ENCODE results near the gene BSN. TPM values are rescaled to one million over a fixed set of nuclear protein-coding genes. Genes with fewer than 3 reads are reported as not detected.

Gene BSN
- total and polyA plus RNA-seq, 2 experiments from 2014 or later, result under 0.01 to 0.03 TPM

GRCh38 chr3:49617390-49618013 lies 63.2 kb downstream of the BSN start:
- H4K20me1 ChIP-seq (ENCODE audit: insufficient read depth), result no peaks in the 10 kb centered on the region
- H3K27me3 ChIP-seq (replicated peaks; ENCODE audit: insufficient read depth), result 0 out of 2 replicates have a peak, but pooled peaks cover 8% of the 10 kb centered on the region
- H3K4me3 ChIP-seq, result no peak overlapping the region
- in situ Hi-C loops (cut with MboI), result no loop called here
- no peak overlapping the region for H3K9ac ChIP-seq
- no peak overlapping the region for H3K4me2 ChIP-seq (ENCODE audit: unreplicated experiment)
- no peaks in the 10 kb centered on the region for H3F3A ChIP-seq (ENCODE audit: insufficient read depth)
- no peak overlapping the region for H2AFZ ChIP-seq
- H3K27ac ChIP-seq, result no peak overlapping the region
- no peak for DNase-seq
- no peaks in the 10 kb centered on the region for H3K36me3 ChIP-seq (ENCODE audit: low read depth)
- no peaks in the 10 kb centered on the region for H3K79me2 ChIP-seq (ENCODE audit: insufficient read depth)
- H3K9me2 ChIP-seq (ENCODE audit: insufficient read depth), result no peaks in the 10 kb centered on the region
- peaks cover 11% of the 10 kb centered on the region for H3K4me1 ChIP-seq (ENCODE audit: insufficient read depth)
- WGBS, 2 experiments (ENCODE audit: low coverage in 1 of 2, low lambda C conversion rate in 2 of 2, missing lambda C conversion rate in 2 of 2), result 68 to 69% methylated on average over 7 of the region's 7 CpGs
- TF ChIP-seq EZH2phosphoT487 (IDR thresholded peaks at IDR 0.05; ENCODE audit: insufficient read depth, low read depth) (no peak), EZH2 (IDR thresholded peaks at IDR 0.05; ENCODE audit: insufficient read depth, poor library complexity, severe bottlenecking) (no peak)
- H3K9me3 ChIP-seq (ENCODE audit: low read depth), result no peaks in the 10 kb centered on the region

DNA sequence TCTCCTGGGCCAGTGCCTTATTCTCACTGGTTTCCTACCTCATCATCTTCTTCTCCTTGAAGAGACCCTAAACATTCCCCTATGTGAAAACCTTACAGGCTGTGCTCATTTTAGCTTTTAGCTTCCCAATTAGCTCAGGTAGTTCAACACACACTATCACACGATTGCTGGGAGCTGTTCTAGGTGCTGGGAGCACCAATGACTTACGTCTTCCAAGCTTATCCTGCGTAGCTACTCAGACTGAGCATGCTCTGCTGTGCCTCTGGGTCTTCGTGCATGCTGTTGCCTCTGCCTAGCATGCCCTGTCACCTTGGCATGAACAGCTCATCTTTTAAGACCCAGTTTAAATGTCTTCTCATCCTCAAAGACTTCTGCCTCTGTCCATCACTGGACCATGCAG lies 64.1 kb downstream of the BSN start:
- Histone ChIP-seq H2AFZ (no peak overlapping the region), H3K4me2 (ENCODE audit: unreplicated experiment) (no peak overlapping the region), H3K9me3 (ENCODE audit: low read depth) (no peaks in the 10 kb centered on the region), H3K27me3 (replicated peaks; ENCODE audit: insufficient read depth) (0 out of 2 replicates have a peak, but pooled peaks cover 8% of the 10 kb centered on the region), H4K20me1 (ENCODE audit: insufficient read depth) (no peaks in the 10 kb centered on the region), H3K4me1 (ENCODE audit: insufficient read depth) (peaks cover 11% of the 10 kb centered on the region), H3K9ac (no peak overlapping the region), H3K9me2 (ENCODE audit: insufficient read depth) (no peaks in the 10 kb centered on the region), H3K27ac (no peak overlapping the region), H3F3A (ENCODE audit: insufficient read depth) (no peaks in the 10 kb centered on the region), H3K79me2 (ENCODE audit: insufficient read depth) (no peaks in the 10 kb centered on the region), H3K36me3 (ENCODE audit: low read depth) (no peaks in the 10 kb centered on the region), H3K4me3 (no peak overlapping the region)
- 71 to 72% methylated on average over 4 of the region's 4 CpGs for WGBS, 2 experiments (ENCODE audit: low coverage in 1 of 2, low lambda C conversion rate in 2 of 2, missing lambda C conversion rate in 2 of 2)
- in situ Hi-C loops (cut with MboI), result no loop called here
- TF ChIP-seq EZH2phosphoT487 (IDR thresholded peaks at IDR 0.05; ENCODE audit: insufficient read depth, low read depth), result no peak
- no peak for TF ChIP-seq EZH2 (IDR thresholded peaks at IDR 0.05; ENCODE audit: insufficient read depth, poor library complexity, severe bottlenecking)
- no peak for DNase-seq

DNA sequence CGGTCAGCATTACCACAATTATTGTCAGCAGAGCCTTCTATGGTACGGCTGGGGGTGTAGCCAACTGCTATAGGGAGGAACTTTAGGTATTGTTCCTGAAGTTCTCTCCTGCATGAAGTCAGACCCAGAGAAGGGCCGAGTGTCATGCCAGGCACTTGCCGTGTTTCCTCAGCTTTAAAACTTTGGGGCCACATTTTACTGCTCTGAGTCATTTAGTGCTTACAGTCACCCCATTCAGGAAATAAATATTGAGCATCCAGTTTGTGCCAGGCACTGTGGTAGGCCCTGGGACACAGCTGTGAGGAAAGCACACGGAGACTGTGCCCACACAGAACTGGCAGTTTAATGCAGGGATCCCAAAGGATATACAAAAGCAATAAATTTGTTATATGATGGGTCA lies 65.4 kb downstream of the BSN start:
- no peak overlapping the region for H3K27ac ChIP-seq
- TF ChIP-seq EZH2 (IDR thresholded peaks at IDR 0.05; ENCODE audit: insufficient read depth, poor library complexity, severe bottlenecking), result no peak
- no peak for TF ChIP-seq EZH2phosphoT487 (IDR thresholded peaks at IDR 0.05; ENCODE audit: insufficient read depth, low read depth)
- H2AFZ ChIP-seq, result no peak overlapping the region
- 0 out of 2 replicates have a peak, but pooled peaks cover 8% of the 10 kb centered on the region for H3K27me3 ChIP-seq (replicated peaks; ENCODE audit: insufficient read depth)
- H3F3A ChIP-seq (ENCODE audit: insufficient read depth), result no peaks in the 10 kb centered on the region
- no peaks in the 10 kb centered on the region for H3K79me2 ChIP-seq (ENCODE audit: insufficient read depth)
- no peaks in the 10 kb centered on the region for H3K36me3 ChIP-seq (ENCODE audit: low read depth)
- peaks cover 11% of the 10 kb centered on the region for H3K4me1 ChIP-seq (ENCODE audit: insufficient read depth)
- H3K9me2 ChIP-seq (ENCODE audit: insufficient read depth), result no peaks in the 10 kb centered on the region
- no peaks in the 10 kb centered on the region for H4K20me1 ChIP-seq (ENCODE audit: insufficient read depth)
- peak; percentile 29 for DNase-seq
- H3K4me3 ChIP-seq, result no peak overlapping the region
- 54 to 59% methylated on average over 5 of the region's 5 CpGs for WGBS, 2 experiments (ENCODE audit: low coverage in 1 of 2, low lambda C conversion rate in 2 of 2, missing lambda C conversion rate in 2 of 2)
- in situ Hi-C loops (cut with MboI), result no loop called here
- H3K9me3 ChIP-seq (ENCODE audit: low read depth), result no peaks in the 10 kb centered on the region
- H3K4me2 ChIP-seq (ENCODE audit: unreplicated experiment), result no peak overlapping the region
- no peak overlapping the region for H3K9ac ChIP-seq

- H3K36me3 ChIP-seq (ENCODE audit: low read depth), result no peaks in the 10 kb centered on the region
- no peak overlapping the region for H3K9ac ChIP-seq
- H3K4me3 ChIP-seq, result no peak overlapping the region
- H3K27me3 ChIP-seq (replicated peaks; ENCODE audit: insufficient read depth), result 0 out of 2 replicates have a peak, but pooled peaks cover 8% of the 10 kb centered on the region
- no peak overlapping the region for H3K4me2 ChIP-seq (ENCODE audit: unreplicated experiment)
- H3K27ac ChIP-seq, result no peak overlapping the region
- H4K20me1 ChIP-seq (ENCODE audit: insufficient read depth), result no peaks in the 10 kb centered on the region
- H3K4me1 ChIP-seq (ENCODE audit: insufficient read depth), result peaks cover 14% of the 10 kb centered on the region
- H2AFZ ChIP-seq, result no peak overlapping the region
- H3K9me3 ChIP-seq (ENCODE audit: low read depth), result no peaks in the 10 kb centered on the region
- DNase-seq, result no peak
- H3K9me2 ChIP-seq (ENCODE audit: insufficient read depth), result no peaks in the 10 kb centered on the region
- WGBS, 2 experiments (ENCODE audit: low coverage in 1 of 2, low lambda C conversion rate in 2 of 2, missing lambda C conversion rate in 2 of 2), result 86% methylated on average over 8 of the region's 8 CpGs
- TF ChIP-seq EZH2 (IDR thresholded peaks at IDR 0.05; ENCODE audit: insufficient read depth, poor library complexity, severe bottlenecking), result no peak
- in situ Hi-C loops (cut with MboI), result no loop called here
- no peaks in the 10 kb centered on the region for H3K79me2 ChIP-seq (ENCODE audit: insufficient read depth)
- no peaks in the 10 kb centered on the region for H3F3A ChIP-seq (ENCODE audit: insufficient read depth)
Measured at GRCh38 chr3:49620728-49621127, 66.5 kb downstream of the BSN start.
